Left lung (tissue), 10 donors: Measurements from ENCODE around the gene C1orf115. TPM values are rescaled to one million over a fixed set of nuclear protein-coding genes. Genes with fewer than 3 reads are reported as not detected.
"Not testable (repeated sequence)": the region's sequence is repeated elsewhere in the genome, so short reads cannot be mapped to it uniquely, and the experiment has no call there.

Source experiments
- ATAC-seq: fragments of 200-7000 bp; cut with Tn5 transposase; one replicate; pipeline ENCODE4 v1.9.1; 2020; ENCODE audit warnings: moderate library complexity
- DNase-seq, 4 donors: peaks; one replicate each; pipeline ENCODE4 v3.0.0-alpha.2; 2013 to 2020
- H3K27ac ChIP-seq, 2 donors: fragments of 200-600 bp; sonication (generic) in 1 of 2; one replicate each; pipeline versions ENCODE4 v1.5.0 to v1.8.0; 2020 to 2021
- H3K27me3 ChIP-seq, 2 donors: fragments of 200-600 bp; sonication (generic) in 1 of 2; one replicate each; pipeline versions ENCODE4 v1.5.0 to v1.8.0; 2020 to 2021
- H3K36me3 ChIP-seq, 2 donors: fragments of 200-600 bp; sonication (generic) in 1 of 2; one replicate each; pipeline versions ENCODE4 v1.5.0 to v1.8.0; 2020 to 2021
- H3K4me1 ChIP-seq, 2 donors: fragments of 200-600 bp; one replicate each; pipeline ENCODE4 v1.8.0; 2021
- H3K4me3 ChIP-seq, 2 donors: fragments of 200-600 bp; sonication (generic) in 1 of 2; one replicate each; pipeline versions ENCODE4 v1.5.0 to v1.8.0; 2020 to 2021; ENCODE audit warnings: mild to moderate bottlenecking in 1 of 2
- H3K9me3 ChIP-seq, 2 donors: fragments of 200-600 bp; sonication (generic) in 1 of 2; one replicate each; pipeline versions ENCODE4 v1.5.0 to v1.8.0; 2020 to 2021
- CTCF ChIP-seq, 2 donors: fragments of 200-600 bp; sonication (generic) in 1 of 2; IDR thresholded peaks; one replicate each; pipeline versions ENCODE4 v1.5.0 to v1.8.0; 2021; ENCODE audit warnings: antibody characterized with exemption in 2 of 2
- intact Hi-C, 2 donors: fragments of 100-400 bp; cut with DNase I; formaldehyde crosslinking; loops; one replicate each; pipeline versions ENCODE4 v1.11.2 to v1.14.2; 2022
- polyA plus RNA-seq, 6 donors: library from polyadenylated mRNA; unstranded; fragments of 120-200 nt; gene quantifications; one replicate each; pipeline ENCODE4 v1.2.1, GENCODE V29; 2013; ENCODE audit not compliant: insufficient read length in 6 of 6
- total RNA-seq, 2 donors: library from RNA; stranded (reverse); fragmentation: NEBNext Ultra II Directional; extraction: Animal tissue kit (Norgen Biotek cat#: 25700); gene quantifications; one replicate each; pipeline ENCODE4 v1.2.1, GENCODE V29; 2021
- donor health status: DM: no; HTN: yes; CAD: no.
- donor health status: DM: no; HTN: no; CAD: no.

The C1orf115 gene
- total and polyA plus RNA-seq, 8 donors = 13.1 to 25.0 (median 19.0) TPM

GRCh38 chr1:220717800-220718640, 27.9 kb downstream of the C1orf115 start:
- H3K36me3 ChIP-seq = no peaks in the 10 kb centered on the region
- no peak overlapping the region for H3K27ac ChIP-seq
- intact Hi-C loops = no loop called here
- no peak for DNase-seq
- no peak for ATAC-seq
- no peak for TF ChIP-seq CTCF (IDR thresholded peaks at IDR 0.05)
- peaks cover 0 to 14% of the 10 kb centered on the region in 2 donors for H3K9me3 ChIP-seq
- no peaks in the 10 kb centered on the region for H3K27me3 ChIP-seq
- H3K4me1 ChIP-seq = no peaks in the 10 kb centered on the region
- H3K4me3 ChIP-seq = no peak overlapping the region

GRCh38 chr1:220721266-220721665, 31.1 kb downstream of the C1orf115 start:
- ATAC-seq, DNase-seq, intact Hi-C loops: not testable (repeated sequence)

GRCh38 chr1:220726634-220727033, 36.5 kb downstream of the C1orf115 start:
- TF ChIP-seq CTCF (IDR thresholded peaks at IDR 0.05) = peak in 1 of 2 donors; percentile 34
- ATAC-seq (no peak), DNase-seq (no peak)
- H3K4me1 ChIP-seq = no peaks in the 10 kb centered on the region
- intact Hi-C loops = no loop called here
- H3K9me3 ChIP-seq = no peaks in the 10 kb centered on the region
- H3K36me3 ChIP-seq = no peaks in the 10 kb centered on the region
- no peak overlapping the region for H3K4me3 ChIP-seq
- H3K27ac ChIP-seq = no peak overlapping the region
- H3K27me3 ChIP-seq = no peaks in the 10 kb centered on the region

More at GRCh38 chr1:220721266-220721665, 31.1 kb downstream of the C1orf115 start:
- H3K4me1 ChIP-seq, H3K36me3 ChIP-seq, H3K4me3 ChIP-seq, H3K9me3 ChIP-seq, H3K27ac ChIP-seq, H3K27me3 ChIP-seq: not testable (repeated sequence)

GRCh38 chr1:220727519-220727918, 37.4 kb downstream of the C1orf115 start:
- ATAC-seq (no peak), DNase-seq (no peak)
- intact Hi-C loops = no loop called here
- H3K4me1 ChIP-seq = peaks cover 0 to 6% of the 10 kb centered on the region in 2 donors
- no peak overlapping the region for H3K4me3 ChIP-seq
- H3K36me3 ChIP-seq = no peaks in the 10 kb centered on the region
- H3K9me3 ChIP-seq = no peaks in the 10 kb centered on the region
- H3K27me3 ChIP-seq = no peaks in the 10 kb centered on the region
- H3K27ac ChIP-seq = no peak overlapping the region
- TF ChIP-seq CTCF (IDR thresholded peaks at IDR 0.05) = no peak

- H3K36me3 ChIP-seq = no peaks in the 10 kb centered on the region
- intact Hi-C loops = loop anchor here in 1 of 2 donors (5.0 kb wide), 1 partner anchor 38 kb away; the partner anchor contains the start of gene C1orf115
- no peaks in the 10 kb centered on the region for H3K9me3 ChIP-seq
- no peak for DNase-seq
- H3K27ac ChIP-seq = no peak overlapping the region
- ATAC-seq = no peak
- peaks cover 0 to 18% of the 10 kb centered on the region in 2 donors for H3K4me1 ChIP-seq
- H3K27me3 ChIP-seq = no peaks in the 10 kb centered on the region
- H3K4me3 ChIP-seq = no peak overlapping the region
- TF ChIP-seq CTCF (IDR thresholded peaks at IDR 0.05) = no peak
Measured at GRCh38 chr1:220730486-220730885, 40.3 kb downstream of the C1orf115 start.
